A549 treated with Hydrocortisone at 1 μM for 4 hours (cell line): ENCODE data around the gene ESYT1. TPM values are rescaled to one million over a fixed set of nuclear protein-coding genes. Genes with fewer than 3 reads are reported as not detected.

Experiments
- total RNA-seq: library from RNA; stranded (reverse); fragments of 200-300 nt; extraction: Qiagen RNA extraction; gene quantifications from 5 replicates; pipeline ENCODE4 v1.2.3, GENCODE V29; 2022

ESYT1 gene, protein sequence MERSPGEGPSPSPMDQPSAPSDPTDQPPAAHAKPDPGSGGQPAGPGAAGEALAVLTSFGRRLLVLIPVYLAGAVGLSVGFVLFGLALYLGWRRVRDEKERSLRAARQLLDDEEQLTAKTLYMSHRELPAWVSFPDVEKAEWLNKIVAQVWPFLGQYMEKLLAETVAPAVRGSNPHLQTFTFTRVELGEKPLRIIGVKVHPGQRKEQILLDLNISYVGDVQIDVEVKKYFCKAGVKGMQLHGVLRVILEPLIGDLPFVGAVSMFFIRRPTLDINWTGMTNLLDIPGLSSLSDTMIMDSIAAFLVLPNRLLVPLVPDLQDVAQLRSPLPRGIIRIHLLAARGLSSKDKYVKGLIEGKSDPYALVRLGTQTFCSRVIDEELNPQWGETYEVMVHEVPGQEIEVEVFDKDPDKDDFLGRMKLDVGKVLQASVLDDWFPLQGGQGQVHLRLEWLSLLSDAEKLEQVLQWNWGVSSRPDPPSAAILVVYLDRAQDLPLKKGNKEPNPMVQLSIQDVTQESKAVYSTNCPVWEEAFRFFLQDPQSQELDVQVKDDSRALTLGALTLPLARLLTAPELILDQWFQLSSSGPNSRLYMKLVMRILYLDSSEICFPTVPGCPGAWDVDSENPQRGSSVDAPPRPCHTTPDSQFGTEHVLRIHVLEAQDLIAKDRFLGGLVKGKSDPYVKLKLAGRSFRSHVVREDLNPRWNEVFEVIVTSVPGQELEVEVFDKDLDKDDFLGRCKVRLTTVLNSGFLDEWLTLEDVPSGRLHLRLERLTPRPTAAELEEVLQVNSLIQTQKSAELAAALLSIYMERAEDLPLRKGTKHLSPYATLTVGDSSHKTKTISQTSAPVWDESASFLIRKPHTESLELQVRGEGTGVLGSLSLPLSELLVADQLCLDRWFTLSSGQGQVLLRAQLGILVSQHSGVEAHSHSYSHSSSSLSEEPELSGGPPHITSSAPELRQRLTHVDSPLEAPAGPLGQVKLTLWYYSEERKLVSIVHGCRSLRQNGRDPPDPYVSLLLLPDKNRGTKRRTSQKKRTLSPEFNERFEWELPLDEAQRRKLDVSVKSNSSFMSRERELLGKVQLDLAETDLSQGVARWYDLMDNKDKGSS
- total RNA-seq: 63.6 to 69.7 TPM (median 65.9 TPM) in 5 replicates

DNA sequence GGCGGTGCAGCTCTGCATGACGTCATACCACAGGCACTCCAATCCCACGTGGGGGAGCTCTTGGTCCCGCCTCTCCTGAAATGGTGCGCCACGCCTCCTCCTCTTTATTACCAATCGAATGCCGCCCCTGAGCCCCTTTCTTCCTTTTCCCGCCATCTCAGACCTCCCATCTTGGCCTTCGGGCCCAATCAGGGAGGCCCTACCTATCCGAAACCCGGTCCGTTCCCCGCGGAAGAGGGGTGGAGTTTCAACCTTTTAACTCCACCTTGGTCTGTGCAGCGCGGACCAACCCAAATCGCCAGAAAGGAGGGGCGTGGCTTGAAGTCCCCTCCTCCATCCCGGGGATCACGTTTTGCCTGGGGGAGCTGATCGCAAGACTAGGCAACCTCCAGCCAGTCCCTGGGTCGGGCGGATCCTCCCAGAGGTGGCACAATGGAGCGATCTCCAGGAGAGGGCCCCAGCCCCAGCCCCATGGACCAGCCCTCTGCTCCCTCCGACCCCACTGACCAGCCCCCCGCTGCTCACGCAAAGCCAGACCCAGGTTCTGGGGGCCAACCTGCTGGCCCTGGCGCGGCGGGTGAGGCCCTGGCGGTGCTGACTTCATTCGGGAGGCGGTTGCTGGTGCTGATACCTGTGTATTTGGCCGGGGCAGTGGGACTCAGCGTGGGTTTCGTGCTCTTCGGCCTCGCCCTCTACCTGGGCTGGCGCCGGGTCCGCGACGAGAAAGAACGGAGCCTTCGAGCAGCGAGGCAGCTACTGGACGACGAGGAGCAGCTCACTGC is at the start of gene ESYT1:
ESYT1 (plus strand) TSS at position 380 of the 782 bp plus-strand sequence; CDS start at position 433, 53 bp downstream.

DNA sequence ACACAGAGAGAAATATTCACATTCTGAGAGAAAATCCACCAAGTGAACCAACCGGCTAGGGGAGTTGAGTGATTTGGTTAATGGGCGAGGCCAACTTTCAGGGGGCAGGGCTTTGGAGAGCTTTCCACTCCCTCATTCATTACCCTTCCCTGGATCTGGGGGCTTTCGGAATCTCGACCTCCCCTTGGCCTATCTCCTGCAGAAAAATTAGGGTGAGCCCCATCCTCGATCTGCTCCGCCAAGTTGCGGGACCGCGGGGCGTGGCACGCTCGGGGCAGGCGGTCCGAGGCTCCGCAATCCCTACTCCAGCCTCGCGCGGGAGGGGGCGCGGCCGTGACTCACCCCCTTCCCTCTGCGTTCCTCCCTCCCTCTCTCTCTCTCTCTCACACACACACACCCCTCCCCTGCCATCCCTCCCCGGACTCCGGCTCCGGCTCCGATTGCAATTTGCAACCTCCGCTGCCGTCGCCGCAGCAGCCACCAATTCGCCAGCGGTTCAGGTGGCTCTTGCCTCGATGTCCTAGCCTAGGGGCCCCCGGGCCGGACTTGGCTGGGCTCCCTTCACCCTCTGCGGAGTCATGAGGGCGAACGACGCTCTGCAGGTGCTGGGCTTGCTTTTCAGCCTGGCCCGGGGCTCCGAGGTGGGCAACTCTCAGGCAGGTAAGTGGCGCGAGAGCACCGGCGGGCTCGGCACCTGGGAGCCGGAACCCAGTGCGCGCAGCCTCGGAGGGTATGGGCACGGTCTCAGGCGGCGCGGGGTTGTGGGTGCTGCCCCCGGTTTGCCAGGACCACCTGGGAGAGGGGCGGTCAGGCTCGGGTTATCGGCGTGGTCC is 48.1 kb upstream of the ESYT1 start, which contains the start of gene ERBB3:
ERBB3 (plus strand) TSS at position 443 of the 833 bp plus-strand sequence; CDS start at position 579, 136 bp downstream.

DNA sequence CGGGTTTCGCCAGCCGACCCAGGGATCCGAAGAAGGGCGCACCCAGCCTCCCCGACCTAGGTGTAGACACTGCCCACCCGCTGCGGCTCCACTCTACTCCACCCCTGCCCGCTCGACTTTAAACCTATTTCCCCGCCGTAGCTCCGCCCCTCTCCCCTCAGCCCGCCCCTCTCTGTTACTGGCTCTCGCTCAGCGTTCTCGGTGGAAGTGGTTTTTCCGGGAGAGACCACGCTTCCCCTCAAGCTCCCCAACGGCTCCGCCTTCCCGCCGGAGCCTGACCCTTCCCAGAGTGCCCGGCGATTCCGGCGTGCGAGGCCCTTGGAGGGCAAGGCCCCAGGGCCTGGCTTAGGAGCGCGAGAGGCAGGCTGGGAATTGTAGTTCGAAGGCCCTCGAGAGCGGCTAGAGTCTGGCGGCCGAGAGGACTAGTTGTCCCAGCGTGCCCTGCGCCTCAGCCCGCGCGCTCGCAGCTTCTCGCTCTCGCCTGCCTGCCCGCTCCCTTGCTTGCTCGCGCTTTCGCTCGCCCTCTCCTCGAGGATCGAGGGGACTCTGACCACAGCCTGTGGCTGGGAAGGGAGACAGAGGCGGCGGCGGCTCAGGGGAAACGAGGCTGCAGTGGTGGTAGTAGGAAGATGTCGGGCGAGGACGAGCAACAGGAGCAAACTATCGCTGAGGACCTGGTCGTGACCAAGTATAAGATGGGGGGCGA is 23.8 kb upstream of the ESYT1 start, which contains the start of gene PA2G4:
PA2G4 (plus strand) TSS at position 451 of the 706 bp plus-strand sequence; CDS start at position 630, 179 bp downstream.

DNA sequence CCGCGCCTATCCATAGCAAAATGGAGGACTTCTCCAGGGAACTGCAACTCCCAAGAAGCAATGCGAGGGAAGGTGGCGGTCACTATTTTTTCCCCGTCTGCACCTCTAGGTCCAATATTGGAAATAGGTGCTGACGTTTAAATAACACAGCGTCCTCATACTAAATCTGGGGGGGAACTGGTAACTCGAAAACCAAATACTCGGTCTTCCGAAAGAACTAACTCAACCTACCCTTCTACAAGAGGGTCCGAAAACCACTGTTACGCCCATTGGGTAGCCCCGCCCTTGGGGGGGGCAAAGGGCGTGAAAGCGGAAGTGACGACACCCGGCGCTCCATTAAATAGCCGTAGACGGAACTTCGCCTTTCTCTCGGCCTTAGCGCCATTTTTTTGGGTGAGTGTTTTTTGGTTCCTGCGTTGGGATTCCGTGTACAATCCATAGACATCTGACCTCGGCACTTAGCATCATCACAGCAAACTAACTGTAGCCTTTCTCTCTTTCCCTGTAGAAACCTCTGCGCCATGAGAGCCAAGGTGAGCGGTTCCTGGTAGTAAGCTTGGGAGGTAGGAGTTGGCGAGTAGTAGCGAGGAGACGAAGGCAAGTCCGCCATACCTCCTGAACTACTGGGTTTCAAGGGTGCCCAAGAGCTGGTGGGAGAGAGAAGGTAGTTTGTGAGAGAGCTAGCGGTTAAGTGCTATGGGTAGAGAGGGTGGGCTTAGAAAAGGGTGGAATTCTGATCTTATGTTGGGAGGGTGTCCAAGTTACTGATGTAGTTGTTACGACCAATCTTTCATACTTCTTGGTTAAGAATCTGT is 11.6 kb upstream of the ESYT1 start, which contains the start of gene RPL41:
RPL41 (plus strand) TSS at position 367 of the 815 bp plus-strand sequence.

DNA sequence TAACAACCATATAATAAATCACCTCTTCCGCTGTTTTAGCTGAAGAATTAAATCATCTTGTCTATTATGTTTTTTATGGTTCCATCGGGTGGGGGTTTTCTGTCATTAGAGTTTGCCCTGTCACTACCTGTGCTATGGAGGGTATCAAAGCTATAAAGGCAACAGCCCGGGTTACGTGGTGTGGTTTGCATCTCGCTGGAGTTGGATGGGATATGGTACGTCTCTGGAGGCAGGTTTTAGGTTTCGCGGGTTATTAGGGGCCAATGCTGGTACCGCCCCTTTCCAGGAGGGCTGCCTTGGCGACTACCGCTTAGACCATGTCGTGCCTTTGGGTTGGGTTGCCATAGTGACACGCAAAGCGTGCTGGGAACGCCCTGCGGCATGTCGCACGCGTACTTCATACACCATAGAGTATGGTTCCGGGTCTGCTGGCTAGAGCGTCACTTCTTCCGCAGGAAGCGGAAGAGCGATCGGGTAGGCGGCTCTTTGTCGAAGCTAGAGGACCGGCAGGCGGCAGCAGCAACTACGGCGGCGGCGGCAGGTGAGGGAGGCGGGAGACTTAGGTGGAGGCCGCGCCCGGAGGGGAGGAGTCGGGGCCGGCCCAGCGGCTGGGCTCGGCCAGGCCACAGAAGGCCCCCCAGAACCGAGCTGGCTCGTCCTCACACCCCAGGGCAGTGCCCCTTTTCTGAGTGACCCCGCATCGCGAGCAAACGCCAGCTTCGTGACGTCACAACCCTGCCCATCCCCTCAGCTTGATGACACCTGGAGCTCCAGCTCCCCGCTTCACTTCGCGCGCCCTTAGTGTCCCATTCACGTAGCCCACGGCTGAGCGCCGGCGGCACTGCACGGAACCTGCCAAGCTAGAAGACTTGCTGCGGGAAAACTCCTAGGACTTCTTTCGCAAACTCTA is 10.0 kb upstream of the ESYT1 start, which contains the start of gene ZC3H10:
ZC3H10 (plus strand) TSS at position 489 of the 910 bp plus-strand sequence. CDS start 2,297 bp downstream, outside the sequence.

DNA sequence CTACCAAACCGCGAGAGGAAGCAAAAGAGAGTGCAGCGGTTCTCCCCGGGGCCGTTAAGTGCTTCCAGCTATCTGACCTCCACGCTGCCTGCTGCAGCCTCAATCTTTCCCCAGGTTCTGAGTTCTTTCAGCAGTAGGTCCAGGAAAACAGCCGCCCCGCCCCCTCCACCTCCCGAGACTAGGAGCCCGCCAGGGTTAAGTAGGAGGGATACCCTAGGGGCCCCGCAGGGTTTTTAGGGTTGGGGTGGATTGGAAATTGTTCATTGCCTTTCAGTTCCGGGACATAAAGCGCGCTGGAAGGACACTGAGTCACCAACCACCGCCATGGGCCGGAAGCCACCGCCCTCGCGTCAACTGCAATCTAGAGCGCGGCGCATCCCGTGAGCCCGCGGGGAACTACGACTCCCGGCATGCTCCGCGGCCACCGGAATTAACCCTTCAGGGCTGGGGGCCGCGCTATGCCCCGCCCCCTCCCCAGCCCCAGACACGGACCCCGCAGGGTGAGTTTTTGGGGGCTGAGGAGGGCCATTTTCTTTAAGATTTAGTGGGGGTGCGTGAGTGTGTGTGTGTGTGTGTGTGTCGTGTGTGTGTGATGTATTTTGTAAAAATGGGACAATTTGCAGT is 24.2 kb downstream of the ESYT1 start, which contains the start of gene MYL6B:
MYL6B (plus strand) TSS at position 456 of the 624 bp plus-strand sequence. CDS start 1,332 bp downstream, outside the sequence.

DNA sequence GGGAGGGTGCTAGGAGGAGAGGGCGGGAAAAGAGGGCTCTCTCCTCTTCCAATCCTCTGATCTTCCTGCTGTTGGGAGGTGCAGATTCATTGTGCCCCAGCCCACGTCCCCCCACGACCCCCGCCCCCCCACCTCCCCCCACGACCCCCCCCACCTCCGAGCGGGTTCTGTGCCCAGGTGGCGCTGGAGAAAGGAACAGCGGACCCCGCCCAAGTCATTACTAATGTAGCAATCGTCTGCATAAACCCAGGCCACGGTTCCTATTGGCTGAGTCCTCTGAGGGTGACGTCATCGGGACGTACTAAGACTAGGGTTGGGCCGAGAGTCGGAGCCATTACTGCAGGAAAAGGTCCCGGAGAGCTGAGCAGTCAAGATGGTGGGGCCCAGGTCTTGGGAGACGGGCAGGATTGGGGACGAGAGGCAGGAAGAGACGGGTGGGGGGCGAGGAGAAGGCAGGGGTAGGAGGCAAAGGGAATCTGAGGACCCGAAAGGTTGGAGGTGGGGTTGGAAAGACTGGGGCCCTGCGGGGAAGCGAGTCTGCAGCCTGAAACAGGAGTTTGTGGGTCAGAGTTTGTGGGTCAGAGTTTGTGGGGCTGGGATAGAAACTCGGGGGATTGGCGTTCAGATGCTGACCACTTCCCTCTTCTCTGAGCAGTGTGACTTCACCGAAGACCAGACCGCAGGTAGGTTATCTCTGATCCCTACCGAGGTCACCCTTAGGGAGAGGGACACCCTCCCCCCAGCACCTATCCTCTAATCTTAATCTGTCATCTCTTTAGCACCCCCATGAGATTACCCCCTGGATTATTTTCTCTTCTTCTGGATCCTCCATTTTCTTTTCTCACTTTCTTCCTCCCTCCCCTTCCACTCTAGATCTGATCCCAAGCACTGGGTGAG is 30.2 kb downstream of the ESYT1 start, which contains the start of gene MYL6:
MYL6 (plus strand) TSS at position 331 of the 897 bp plus-strand sequence; CDS start at position 374, 43 bp downstream.

DNA sequence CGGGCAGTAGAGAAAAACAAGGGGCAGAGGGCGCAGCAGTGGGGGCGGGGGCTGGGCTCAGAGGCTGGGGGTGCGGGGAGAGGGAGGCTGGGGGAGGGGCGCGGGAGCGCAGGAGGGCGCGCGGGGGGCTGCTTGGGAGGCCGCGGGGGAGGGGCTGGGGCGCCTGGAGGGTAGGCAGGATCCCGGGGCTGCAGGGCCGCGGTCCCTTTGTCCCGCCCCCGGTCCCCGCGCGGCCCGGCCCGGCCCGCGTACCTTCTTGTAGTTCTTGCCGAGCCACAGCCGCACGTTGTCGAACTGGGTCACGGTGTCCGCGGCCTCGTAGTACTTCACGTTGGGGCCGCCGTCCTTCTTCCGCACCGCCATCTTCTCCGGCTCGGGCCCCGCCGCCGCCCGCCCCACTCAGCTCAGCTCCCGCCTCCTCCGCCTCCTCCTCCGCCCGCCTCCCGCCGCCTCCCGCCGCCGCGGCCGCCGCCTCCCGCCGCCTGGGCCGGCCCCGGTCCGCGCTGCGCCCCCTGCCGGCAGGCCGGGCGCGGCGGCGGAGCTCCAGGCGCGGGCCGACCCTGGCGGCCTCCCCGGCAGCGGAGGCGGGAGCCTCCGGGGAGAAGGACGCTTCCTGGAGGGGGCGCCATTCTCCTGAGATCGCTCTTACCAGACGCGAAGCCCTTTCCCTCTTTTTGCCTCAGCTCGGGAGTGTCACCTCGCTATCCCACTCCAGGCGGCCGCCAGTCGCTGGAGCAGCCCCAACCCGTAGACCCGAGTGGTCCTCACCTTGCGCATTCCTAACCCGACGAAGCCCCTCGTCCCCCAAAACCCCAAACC is 61.2 kb downstream of the ESYT1 start, which contains the start of gene SMARCC2:
SMARCC2 (minus strand) TSS at position 385 of the 819 bp plus-strand sequence; CDS start at position 363, 22 bp downstream.

Other genes starting within 250 kb of the ESYT1 start
- gene PYM1, start 200.4 kb upstream of the ESYT1 start, total RNA-seq: 39.8 to 42.5 TPM (median 41.0 TPM) in 5 replicates
- gene DGKA, start 197.1 kb upstream of the ESYT1 start, total RNA-seq: 19.0 to 23.5 TPM (median 21.9 TPM) in 5 replicates
- gene PMEL, start 162.2 kb upstream of the ESYT1 start, total RNA-seq: 0.47 to 1.4 TPM (median 1.0 TPM) in 5 replicates
- 47.5 to 58.7 TPM (median 52.8 TPM) in 5 replicates for gene CDK2, start 161.4 kb upstream of the ESYT1 start, total RNA-seq
- gene RAB5B, start 154.2 kb upstream of the ESYT1 start, total RNA-seq: 26.1 to 35.8 TPM (median 33.9 TPM) in 5 replicates
- 7.2 to 10.2 TPM (median 9.5 TPM) in 5 replicates for gene SUOX, start 131.0 kb upstream of the ESYT1 start, total RNA-seq
- gene IKZF4, start 107.2 kb upstream of the ESYT1 start, total RNA-seq: 2.2 to 2.8 TPM (median 2.6 TPM) in 5 replicates
- 493 to 887 TPM (median 760 TPM) in 5 replicates for gene RPS26, start 86.3 kb upstream of the ESYT1 start, total RNA-seq
- gene ERBB3, start 48.1 kb upstream of the ESYT1 start, total RNA-seq: 0.78 to 1.5 TPM (median 1.1 TPM) in 5 replicates
- gene PA2G4, start 23.7 kb upstream of the ESYT1 start, total RNA-seq: 268 to 375 TPM (median 283 TPM) in 5 replicates
- 4,103 to 6,224 TPM (median 5,662 TPM) in 5 replicates for gene RPL41, start 11.6 kb upstream of the ESYT1 start, total RNA-seq
- 2.9 to 3.6 TPM (median 3.1 TPM) in 5 replicates for gene ZC3H10, start 10.0 kb upstream of the ESYT1 start, total RNA-seq
- 66.8 to 83.8 TPM (median 78.9 TPM) in 5 replicates for gene MYL6B, start 24.3 kb downstream of the ESYT1 start, total RNA-seq
- 2,179 to 2,596 TPM (median 2,229 TPM) in 5 replicates for gene MYL6, start 30.1 kb downstream of the ESYT1 start, total RNA-seq
- 28.4 to 36.2 TPM (median 33.1 TPM) in 5 replicates for gene SMARCC2, start 61.2 kb downstream of the ESYT1 start, total RNA-seq
- gene RNF41, start 93.7 kb downstream of the ESYT1 start, total RNA-seq: 22.2 to 30.8 TPM (median 25.8 TPM) in 5 replicates
- gene NABP2, start 96.1 kb downstream of the ESYT1 start, total RNA-seq: 55.6 to 63.2 TPM (median 62.6 TPM) in 5 replicates
- not detected in 5 replicates for gene SLC39A5, start 101.8 kb downstream of the ESYT1 start, total RNA-seq
- gene ANKRD52, start 130.1 kb downstream of the ESYT1 start, total RNA-seq: 37.4 to 45.4 TPM (median 44.6 TPM) in 5 replicates
- 14.2 to 16.2 TPM (median 15.9 TPM) in 5 replicates for gene COQ10A, start 138.7 kb downstream of the ESYT1 start, total RNA-seq
- 150 to 202 TPM (median 152 TPM) in 5 replicates for gene CS, start 172.1 kb downstream of the ESYT1 start, total RNA-seq
- gene CNPY2, start 187.7 kb downstream of the ESYT1 start, total RNA-seq: 91.7 to 148 TPM (median 140 TPM) in 5 replicates
- gene PAN2, start 205.7 kb downstream of the ESYT1 start, total RNA-seq: 13.6 to 17.4 TPM (median 14.0 TPM) in 5 replicates
- 0.43 to 0.69 TPM (median 0.53 TPM) in 5 replicates for gene IL23A, start 210.6 kb downstream of the ESYT1 start, total RNA-seq
- gene STAT2, start 231.8 kb downstream of the ESYT1 start, total RNA-seq: 10.4 to 14.3 TPM (median 12.1 TPM) in 5 replicates
- not detected in 5 replicates for gene APOF, start 234.6 kb downstream of the ESYT1 start, total RNA-seq